ENCODE data around the gene NIM1K. TPM values are rescaled to one million over a fixed set of nuclear protein-coding genes. Genes with fewer than 3 reads are reported as not detected.

NIM1K gene
- total RNA-seq, 1 donor from 2014 or later = not detected

- Histone ChIP-seq H3K4me3 (no peak overlapping the region), H3K4me1 (no peaks in the 10 kb centered on the region), H3K9me3 (no peaks in the 10 kb centered on the region), H3K27ac (no peak overlapping the region), H3K27me3 (no peaks in the 10 kb centered on the region), H3K36me3 (no peaks in the 10 kb centered on the region)
- TF ChIP-seq CTCF (IDR thresholded peaks at IDR 0.05) (no peak), POLR2AphosphoS5 (IDR thresholded peaks at IDR 0.05; ENCODE audit: insufficient read depth in 1 of 2, low read depth in 1 of 2) (no peak), POLR2A (IDR thresholded peaks at IDR 0.05) (no peak)
- no peak for DNase-seq (ENCODE audit: extremely low spot score in 2 of 2)
- intact Hi-C loops (cut with DNase I) = no loop called here
Observed at GRCh38 chr5:43242196-43242595, 50.2 kb downstream of the NIM1K start.

- no peak for TF ChIP-seq POLR2A (IDR thresholded peaks at IDR 0.05)
- no peak for TF ChIP-seq CTCF (IDR thresholded peaks at IDR 0.05)
- TF ChIP-seq POLR2AphosphoS5 (IDR thresholded peaks at IDR 0.05; ENCODE audit: insufficient read depth in 1 of 2, low read depth in 1 of 2) = no peak
- intact Hi-C loops (cut with DNase I) = no loop called here
- Histone ChIP-seq H3K27me3 (no peaks in the 10 kb centered on the region), H3K4me3 (no peak overlapping the region), H3K36me3 (no peaks in the 10 kb centered on the region), H3K4me1 (no peaks in the 10 kb centered on the region), H3K9me3 (no peaks in the 10 kb centered on the region), H3K27ac (no peak overlapping the region)
- DNase-seq (ENCODE audit: extremely low spot score in 2 of 2) = no peak
Observed at GRCh38 chr5:43243270-43243669, 51.2 kb downstream of the NIM1K start.

GRCh38 chr5:43244823-43245565, 53.0 kb downstream of the NIM1K start:
- Histone ChIP-seq H3K27me3 (no peaks in the 10 kb centered on the region), H3K36me3 (no peaks in the 10 kb centered on the region), H3K27ac (no peak overlapping the region), H3K4me3 (no peak overlapping the region), H3K4me1 (no peaks in the 10 kb centered on the region), H3K9me3 (no peaks in the 10 kb centered on the region)
- intact Hi-C loops (cut with DNase I) = no loop called here
- TF ChIP-seq CTCF (IDR thresholded peaks at IDR 0.05) (no peak), POLR2AphosphoS5 (IDR thresholded peaks at IDR 0.05; ENCODE audit: insufficient read depth in 1 of 2, low read depth in 1 of 2) (no peak), POLR2A (IDR thresholded peaks at IDR 0.05) (no peak)
- DNase-seq (ENCODE audit: extremely low spot score in 2 of 2) = no peak

GRCh38 chr5:43245724-43246385, 53.8 kb downstream of the NIM1K start:
- DNase-seq (ENCODE audit: extremely low spot score in 2 of 2) = no peak
- Histone ChIP-seq H3K4me1 (no peaks in the 10 kb centered on the region), H3K36me3 (no peaks in the 10 kb centered on the region), H3K27ac (no peak overlapping the region), H3K4me3 (no peak overlapping the region), H3K27me3 (no peaks in the 10 kb centered on the region), H3K9me3 (no peaks in the 10 kb centered on the region)
- intact Hi-C loops (cut with DNase I) = no loop called here
- TF ChIP-seq POLR2AphosphoS5 (IDR thresholded peaks at IDR 0.05; ENCODE audit: insufficient read depth in 1 of 2, low read depth in 1 of 2) (no peak), POLR2A (IDR thresholded peaks at IDR 0.05) (no peak), CTCF (IDR thresholded peaks at IDR 0.05) (no peak)

- no peaks in the 10 kb centered on the region for H3K36me3 ChIP-seq
- intact Hi-C loops (cut with DNase I) = no loop called here
- H3K27me3 ChIP-seq = no peaks in the 10 kb centered on the region
- TF ChIP-seq CTCF (IDR thresholded peaks at IDR 0.05) = no peak
- no peaks in the 10 kb centered on the region for H3K4me1 ChIP-seq
- no peak overlapping the region for H3K4me3 ChIP-seq
- DNase-seq (ENCODE audit: extremely low spot score in 2 of 2) = no peak
- H3K27ac ChIP-seq = no peak overlapping the region
- H3K9me3 ChIP-seq = no peaks in the 10 kb centered on the region
Observed at GRCh38 chr5:43251754-43252153, 59.7 kb downstream of the NIM1K start.

Data from vagina (tissue), 2 donors.